H1 (cell line): ENCODE results near the gene EPS8L1. TPM values are rescaled to one million over a fixed set of nuclear protein-coding genes. Genes with fewer than 3 reads are reported as not detected.

Experiments used
- CTCF ChIA-PET: fragments of 300-600 bp; sonication (Branson Sonifier 250); formaldehyde crosslinking; loops from one replicate; lab custom pipeline; 2021; ENCODE audit not compliant: partially characterized antibody; lab: Charles Lee
- POLR2A ChIA-PET: fragments of 300-600 bp; sonication (Branson Sonifier 250); formaldehyde crosslinking; loops from one replicate; lab custom pipeline; 2021; ENCODE audit warnings: inconsistent platforms; ENCODE audit not compliant: partially characterized antibody; lab: Charles Lee
- DNase-seq, 2 experiments: peaks; one replicate each; pipeline versions ENCODE4 v3.0.0 to v3.0.0-alpha.2; 2010 to 2022; ENCODE audit warnings: low spot score in 2 of 2, low read depth in 1 of 2, mixed read lengths in 1 of 2
- FAIRE-seq: peaks from 2 replicates; lab custom pipeline; 2011; peaks lifted over from hg19 to GRCh38; lab: Jason Lieb, UNC
- H2AFZ ChIP-seq: 2 replicates; pipeline ENCODE4 v1.8.1; 2012; ENCODE audit warnings: low read length, inconsistent platforms
- H2AK5ac ChIP-seq: 2 replicates; pipeline ENCODE4 v1.6.1; 2013; ENCODE audit warnings: low read depth, low read length
- H2BK120ac ChIP-seq: replicated peaks from 2 replicates; pipeline ENCODE3; 2013; ENCODE audit warnings: low read depth, low read length, inconsistent platforms
- H2BK12ac ChIP-seq: 2 replicates; pipeline ENCODE4 v1.6.1; 2013; ENCODE audit warnings: low read depth, low read length
- H2BK15ac ChIP-seq: 2 replicates; pipeline ENCODE4 v1.6.1; 2013; ENCODE audit warnings: low read length
- H2BK20ac ChIP-seq: 2 replicates; pipeline ENCODE4 v1.6.1; 2013; ENCODE audit warnings: low read length
- H2BK5ac ChIP-seq: 2 replicates; pipeline ENCODE4 v1.6.1; 2013; ENCODE audit warnings: low read depth, low read length
- H3K14ac ChIP-seq: 2 replicates; pipeline ENCODE4 v1.6.1; 2013; ENCODE audit warnings: inconsistent platforms; ENCODE audit not compliant: insufficient read length
- H3K18ac ChIP-seq: 2 replicates; pipeline ENCODE4 v1.6.1; 2013; ENCODE audit warnings: low read length; ENCODE audit errors: extremely low read depth
- H3K23ac ChIP-seq: 2 replicates; pipeline ENCODE4 v1.6.1; 2013; ENCODE audit warnings: inconsistent platforms; ENCODE audit not compliant: insufficient read length
- H3K23me2 ChIP-seq: 2 replicates; pipeline ENCODE4 v1.6.1; 2013; ENCODE audit warnings: low read depth, low read length
- H3K27ac ChIP-seq: 2 replicates; pipeline ENCODE4 v1.6.1; 2011; ENCODE audit warnings: low read depth, low read length, inconsistent platforms
- H3K27me3 ChIP-seq, 4 experiments: replicated peaks in 1 of 4; 1 replicate in 1 of 4; 2 replicates in 3 of 4; pipeline versions ENCODE4 v1.6.1 to v1.8.1; 2011 to 2013; ENCODE audit warnings: low read length in 3 of 4, mild to moderate bottlenecking in 3 of 4, inconsistent platforms in 2 of 4, mixed read lengths in 2 of 4, moderate library complexity in 1 of 4; ENCODE audit not compliant: control insufficient read depth in 3 of 4, insufficient read depth in 3 of 4; ENCODE audit errors: extremely low read depth in 1 of 4
- H3K36me3 ChIP-seq, 4 experiments: 2 replicates each; pipeline versions ENCODE4 v1.6.1 to v1.8.1; 2011 to 2013; ENCODE audit warnings: mild to moderate bottlenecking in 4 of 4, low read length in 3 of 4, moderate library complexity in 2 of 4, control low read depth in 1 of 4, inconsistent platforms in 1 of 4; ENCODE audit not compliant: insufficient read depth in 4 of 4, control insufficient read depth in 2 of 4
- H3K4ac ChIP-seq: replicated peaks from 2 replicates; pipeline ENCODE3; 2013; ENCODE audit warnings: low read length, low read depth, mixed read lengths, inconsistent platforms; ENCODE audit not compliant: insufficient read length
- H3K4me1 ChIP-seq, 4 experiments: replicated peaks in 1 of 4; 1 replicate in 1 of 4; 2 replicates in 3 of 4; pipeline versions ENCODE4 v1.6.1 to v1.8.1; 2011 to 2013; ENCODE audit warnings: low read length in 3 of 4, inconsistent platforms in 2 of 4, mixed read lengths in 1 of 4; ENCODE audit not compliant: insufficient read depth in 4 of 4, control insufficient read depth in 3 of 4
- H3K4me2 ChIP-seq, 2 experiments: 2 replicates each; pipeline versions ENCODE4 v1.6.1 to v1.8.1; 2011 to 2013; ENCODE audit warnings: low read depth in 2 of 2, low read length in 2 of 2, control low read depth in 1 of 2, inconsistent platforms in 1 of 2, mild to moderate bottlenecking in 1 of 2; ENCODE audit not compliant: insufficient read depth in 1 of 2
- H3K4me3 ChIP-seq, 4 experiments: fragments of 200-600, 300-600 bp in 1 of 4; sonication (generic), shearing (Covaris generic), sonication (Bioruptor Twin) in 1 of 4; 2 replicates each; pipeline versions ENCODE4 v1.5.1 to v1.8.1; 2011 to 2016; ENCODE audit warnings: low read length in 4 of 4, low read depth in 3 of 4, control low read depth in 2 of 4, inconsistent platforms in 2 of 4, mild to moderate bottlenecking in 2 of 4, mixed read lengths in 1 of 4, moderate library complexity in 1 of 4; ENCODE audit not compliant: insufficient read depth in 2 of 4; ENCODE audit errors: extremely low read depth in 1 of 4
- H3K56ac ChIP-seq: replicated peaks from 2 replicates; pipeline ENCODE3; 2013; ENCODE audit warnings: low read depth, mild to moderate bottlenecking, mixed read lengths, low read length, inconsistent platforms; ENCODE audit not compliant: insufficient read length
- H3K79me1 ChIP-seq: 2 replicates; pipeline ENCODE4 v1.6.1; 2013; ENCODE audit warnings: low read depth, low read length, control low read depth
- H3K79me2 ChIP-seq, 2 experiments: 2 replicates each; pipeline versions ENCODE4 v1.6.1 to v1.8.1; 2012 to 2013; ENCODE audit warnings: low read length in 2 of 2, mild to moderate bottlenecking in 2 of 2, inconsistent platforms in 1 of 2; ENCODE audit not compliant: insufficient read depth in 2 of 2, control insufficient read depth in 1 of 2
- H3K9ac ChIP-seq, 4 experiments: replicated peaks in 1 of 4; 1 replicate in 1 of 4; 2 replicates in 3 of 4; pipeline versions ENCODE4 v1.6.1 to v1.8.1; 2011 to 2013; ENCODE audit warnings: low read depth in 3 of 4, low read length in 3 of 4, control low read depth in 2 of 4, mild to moderate bottlenecking in 2 of 4, moderate library complexity in 2 of 4, inconsistent platforms in 1 of 4; ENCODE audit errors: extremely low read depth in 1 of 4
- H3K9me3 ChIP-seq, 2 experiments: 2 replicates each; pipeline versions ENCODE4 v1.6.1 to v1.8.1; 2012 to 2013; ENCODE audit warnings: mild to moderate bottlenecking in 2 of 2, moderate library complexity in 2 of 2, control low read depth in 1 of 2, inconsistent platforms in 1 of 2, low read depth in 1 of 2, low read length in 1 of 2, mixed read lengths in 1 of 2; ENCODE audit not compliant: insufficient read depth in 2 of 2
- H4K20me1 ChIP-seq, 2 experiments: replicated peaks in 1 of 2; 2 replicates each; pipeline versions ENCODE3 to v1.8.1; 2011 to 2013; ENCODE audit warnings: inconsistent platforms in 2 of 2, low read length in 2 of 2, mild to moderate bottlenecking in 1 of 2; ENCODE audit not compliant: insufficient read depth in 2 of 2, control insufficient read depth in 1 of 2
- H4K5ac ChIP-seq: 2 replicates; pipeline ENCODE4 v1.6.1; 2013; ENCODE audit warnings: low read length, low read depth, mixed read lengths, inconsistent platforms; ENCODE audit not compliant: insufficient read length
- H4K8ac ChIP-seq: 2 replicates; pipeline ENCODE4 v1.8.0; 2013; ENCODE audit warnings: mild to moderate bottlenecking, moderate library complexity, low read length, inconsistent platforms; ENCODE audit not compliant: insufficient read depth; ENCODE audit errors: extremely low read depth
- H4K91ac ChIP-seq: replicated peaks from 2 replicates; pipeline ENCODE3; 2013; ENCODE audit warnings: low read length, mixed read lengths, inconsistent platforms; ENCODE audit not compliant: insufficient read length
- ASH2L ChIP-seq: fragments of 200-600, 300-600 bp; sonication (generic); IDR thresholded peaks from one replicate; pipeline ENCODE4 v1.7.1; 2017; ENCODE audit warnings: low read length
- CTBP2 ChIP-seq: IDR thresholded peaks from 2 replicates; pipeline ENCODE4 v1.7.0; 2011; ENCODE audit warnings: borderline replicate concordance, mild to moderate bottlenecking, moderate library complexity, mixed read lengths, low read length; ENCODE audit not compliant: insufficient read depth, insufficient read length
- JUN ChIP-seq: IDR thresholded peaks from 2 replicates; pipeline ENCODE4 v1.6.1; 2011; ENCODE audit warnings: low read depth, mild to moderate bottlenecking, improper control_type of control experiment, low read length
- MAFK ChIP-seq: IDR thresholded peaks from 2 replicates; pipeline ENCODE4 v1.6.1; 2012; ENCODE audit warnings: low read depth, mild to moderate bottlenecking, improper control_type of control experiment, low read length
- PHF8 ChIP-seq: fragments of 200-600 bp; sonication (generic); conservative IDR thresholded peaks from 2 replicates; pipeline ENCODE4 v1.7.1; 2012; ENCODE audit warnings: low read depth, mild to moderate bottlenecking, inconsistent platforms, low read length, moderate library complexity
- POLR2AphosphoS5 ChIP-seq: IDR thresholded peaks from 2 replicates; pipeline ENCODE4 v1.6.1; 2011; ENCODE audit warnings: low read depth, low read length
- RAD21 ChIP-seq, 2 experiments: IDR thresholded peaks in 1 of 2; conservative IDR thresholded peaks in 1 of 2; 2 replicates each; pipeline ENCODE4 v1.6.1; 2011; ENCODE audit warnings: low read depth in 2 of 2, low read length in 2 of 2, improper control_type of control experiment in 1 of 2, inconsistent platforms in 1 of 2, mild to moderate bottlenecking in 1 of 2, moderate library complexity in 1 of 2
- RFX5 ChIP-seq: IDR thresholded peaks from 2 replicates; pipeline ENCODE4 v1.6.1; 2011; ENCODE audit warnings: low read depth, low read length, improper control_type of control experiment, borderline replicate concordance
- SIX5 ChIP-seq: IDR thresholded peaks from 2 replicates; pipeline ENCODE4 v1.6.1; 2011; ENCODE audit warnings: mild to moderate bottlenecking, low read depth, low read length
- SP1 ChIP-seq: IDR thresholded peaks from 2 replicates; pipeline ENCODE4 v1.6.1; 2011; ENCODE audit warnings: low read depth, low read length
- SRF ChIP-seq: IDR thresholded peaks from 2 replicates; pipeline ENCODE4 v1.6.1; 2011; ENCODE audit warnings: mild to moderate bottlenecking, low read depth, low read length, moderate library complexity
- WGBS, 2 experiments: shearing (Covaris generic) in 1 of 2; methylation state at CpG; one replicate each; pipeline versions ENCODE4 v1.1.6 to v1.1.7; 2013 to 2015; ENCODE audit warnings: low lambda C conversion rate in 2 of 2, mixed read lengths in 2 of 2, inconsistent platforms in 1 of 2, low coverage in 1 of 2, missing lambda C conversion rate in 1 of 2; ENCODE audit not compliant: insufficient replicate concordance in 2 of 2, insufficient coverage in 1 of 2, insufficient read length in 1 of 2; ENCODE audit errors: extremely low coverage in 1 of 2, missing lambda C conversion rate in 1 of 2; 5-methylcytosine and 5-hydroxymethylcytosine counted together
- polyA plus RNA-seq, 7 experiments: library from polyadenylated mRNA; depleted of rRNA in 3 of 7; stranded (reverse) in 5 of 7; unstranded in 2 of 7; fragments of >200 nt in 5 of 7; fragments of 200-250 nt in 2 of 7; gene quantifications; 1 replicate in 5 of 7; 2 replicates in 1 of 7; 4 replicates in 1 of 7; pipeline versions ENCODE4 v1.2.1 to v1.2.3, GENCODE V29; 2011 to 2013; ENCODE audit warnings: missing spikeins in 2 of 7, mixed read lengths in 2 of 7
- total RNA-seq: library from RNA; stranded (reverse); fragmentation: NEBNext Ultra II Directional; extraction: Animal tissue kit (Norgen Biotek cat#: 25700); gene quantifications from 2 replicates; pipeline ENCODE4 v1.2.1, GENCODE V29; 2021

EPS8L1 gene
- total and polyA plus RNA-seq, 2 of the 8 experiments (the other 6 are each of a cell fraction or from before 2014, with no cell fraction given), result 19.8 to 30.2 TPM

DNA sequence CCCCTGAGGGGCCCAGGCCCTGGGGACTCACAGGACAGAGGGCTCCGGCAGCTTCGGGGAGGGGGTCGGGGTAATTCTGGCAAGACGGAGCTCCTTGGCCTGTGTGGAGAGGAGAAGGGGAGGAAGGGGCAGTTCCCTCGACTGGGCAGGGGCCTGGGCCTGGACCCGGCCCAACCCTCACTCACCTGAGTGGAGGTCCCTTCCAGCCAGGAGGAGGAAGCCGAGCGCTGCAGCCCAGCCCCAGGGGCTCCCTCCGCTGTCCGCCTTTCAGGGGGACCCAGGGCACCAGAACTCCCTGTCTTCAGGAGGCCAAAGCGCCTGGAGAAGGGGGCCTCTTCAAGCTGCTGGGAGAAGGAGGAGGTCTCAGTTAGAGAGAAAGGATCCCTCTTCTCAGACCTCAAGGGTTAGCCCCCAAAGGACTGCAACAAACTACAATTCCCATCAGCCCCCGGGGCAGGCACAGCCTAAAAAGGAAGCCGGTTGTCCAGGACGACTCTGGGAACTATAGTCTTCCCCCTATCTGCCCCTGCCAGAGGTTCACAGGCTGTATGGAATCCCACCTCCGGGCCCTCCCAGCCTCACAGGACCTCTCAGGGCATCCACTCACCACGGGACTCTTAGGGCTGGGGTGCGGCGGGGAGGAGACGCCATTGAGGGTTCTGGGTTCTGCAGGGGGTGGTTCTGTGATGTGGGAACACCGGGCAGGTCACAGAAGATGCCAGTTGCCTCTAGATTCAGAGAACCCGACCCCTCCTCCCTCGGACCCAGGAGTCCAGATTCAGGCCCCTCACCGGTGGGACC lies 19.8 kb downstream of the EPS8L1 start:
- Histone ChIP-seq H2AK5ac (no peak overlapping the region), H3K4me2 (0 out of 4 replicates have a peak overlapping the region, but pooled peaks of 1 of the 2 experiments have one; percentile 24), H3K4me3 (no peak overlapping the region), H2BK20ac (no peak overlapping the region), H4K5ac (no peak overlapping the region), H2AFZ (no peak overlapping the region), H2BK5ac (no peak overlapping the region), H3K27me3 (0 out of 7 replicates have a peak, but pooled peaks cover 0 to 3% (median 0%) of the 10 kb centered on the region in 4 experiments), H4K8ac (no peak overlapping the region; the same call in 1 of the 2 replicates), H3K56ac (no peak overlapping the region), H4K91ac (no peak overlapping the region), H3K36me3 (peaks cover 0 to 5% (median 2%) of the 10 kb centered on the region in 4 experiments; a peak in 2 of 8 replicates), H3K9ac (peak overlapping the region in 1 of 4 experiments; percentile 21; a peak in 1 of 7 replicates), H3K4ac (no peak overlapping the region), H3K9me3 (no peaks in the 10 kb centered on the region), H3K18ac (no peak overlapping the region), H3K14ac (no peak overlapping the region), H2BK12ac (0 out of 2 replicates have a peak overlapping the region, but pooled peaks have one; percentile 40), H3K23ac (no peak overlapping the region), H4K20me1 (peaks cover 15 to 19% of the 10 kb centered on the region in 2 experiments), H3K23me2 (peaks cover 6% of the 10 kb centered on the region; the same call in 1 of the 2 replicates), H3K79me1 (no peaks in the 10 kb centered on the region), H2BK15ac (no peak overlapping the region), H2BK120ac (no peak overlapping the region), H3K4me1 (peaks cover 3 to 31% (median 23%) of the 10 kb centered on the region in 4 experiments), H3K79me2 (no peaks in the 10 kb centered on the region), H3K27ac (no peak overlapping the region)
- no peak for FAIRE-seq
- DNase-seq, result peak in 1 of 2 experiments; percentile 64
- POLR2A ChIA-PET, result interaction anchor here (0.8 to 3.1 kb wide), 8 partner anchors 9 to 632 kb away, joined by 3 to 19 read pairs (median 3); partner anchors contain the start of genes LENG9, PPP1R12C and TMEM238
- 84% methylated on average over 16 of the region's 23 CpGs; no CpG with 5 or more reads in 1 of the 2 experiments for whole genome bisulfite sequencing, 2 experiments
- CTCF ChIA-PET, result interaction anchor here (0.6 to 1.6 kb wide), 14 partner anchors 8 to 381 kb away, joined by 3 to 6 read pairs (median 3); no protein-coding TSS in a partner anchor
- no peak for TF ChIP-seq JUN
- TF ChIP-seq PHF8, result no peak
- peak; percentile 65 for TF ChIP-seq SIX5
- TF ChIP-seq RAD21 (IDR thresholded peaks at IDR 0.05 in 1 of 2, conservative IDR thresholded peaks at IDR 0.05 in 1 of 2; ENCODE audit: low read depth in 2 of 2, low read length in 2 of 2), result no peak
- TF ChIP-seq SP1, result no peak
- no peak for TF ChIP-seq RFX5
- TF ChIP-seq ASH2L, result no peak
- 0 out of 2 replicates have a peak, but pooled peaks have one; percentile 30 for TF ChIP-seq SRF
- TF ChIP-seq MAFK, result no peak
- TF ChIP-seq CTBP2, result no peak
- no peak for TF ChIP-seq POLR2AphosphoS5
